Prostate gland (tissue), 2 donors: ENCODE results near the gene MCCC1.
"Not testable (repeated sequence)": the region's sequence is repeated elsewhere in the genome, so short reads cannot be mapped to it uniquely, and the experiment has no call there.

Source experiments
- CTCF ChIP-seq, 4 experiments: fragments of 200-600 bp in 2 of 4; fragments of 450-650 bp in 2 of 4; sonication (generic) in 2 of 4; IDR thresholded peaks; 1 replicate in 3 of 4; 2 replicates in 1 of 4; pipeline ENCODE4 v1.5.1; 2016 to 2019; ENCODE audit warnings: antibody characterized with exemption in 4 of 4, mild to moderate bottlenecking in 2 of 4, moderate library complexity in 2 of 4
- POLR2A ChIP-seq: fragments of 450-650 bp; IDR thresholded peaks from one replicate; pipeline ENCODE4 v1.6.1; 2016; ENCODE audit warnings: antibody characterized with exemption, mild to moderate bottlenecking
- POLR2AphosphoS5 ChIP-seq: sonication (generic); formaldehyde crosslinking; IDR thresholded peaks from one replicate; pipeline ENCODE4 v1.6.1; 2017; ENCODE audit warnings: antibody characterized with exemption

GRCh38 chr3:183101040-183101439, 1.7 kb upstream of the MCCC1 start:
- not testable (repeated sequence) for TF ChIP-seq CTCF (IDR thresholded peaks at IDR 0.05); POLR2A; POLR2AphosphoS5
